Colonic mucosa (tissue), 4 donors: ENCODE data around the gene RAB11A. TPM values are rescaled to one million over a fixed set of nuclear protein-coding genes. Genes with fewer than 3 reads are reported as not detected.

Source experiments
- DNase-seq: peaks from one replicate; pipeline ENCODE4 v3.0.0-alpha.2; 2020
- H3K27ac ChIP-seq: fragments of 200-600 bp; one replicate; pipeline ENCODE4 v1.8.0; 2021
- H3K27me3 ChIP-seq: fragments of 200-600 bp; one replicate; pipeline ENCODE4 v1.8.0; 2021
- H3K36me3 ChIP-seq: fragments of 200-600 bp; one replicate; pipeline ENCODE4 v1.8.0; 2021
- H3K4me1 ChIP-seq: fragments of 200-600 bp; one replicate; pipeline ENCODE4 v1.8.0; 2021; ENCODE audit warnings: mild to moderate bottlenecking
- H3K4me3 ChIP-seq: fragments of 200-600 bp; one replicate; pipeline ENCODE4 v1.8.0; 2021
- H3K9ac ChIP-seq, 2 donors: one replicate each; pipeline ENCODE4 v1.7.0; 2013; ENCODE audit warnings: control low read depth in 2 of 2, low read depth in 2 of 2, low read length in 2 of 2
- H3K9me3 ChIP-seq: fragments of 200-600 bp; one replicate; pipeline ENCODE4 v1.8.0; 2021
- CTCF ChIP-seq: fragments of 200-600 bp; IDR thresholded peaks from one replicate; pipeline ENCODE4 v1.8.0; 2022; ENCODE audit warnings: antibody characterized with exemption, mild to moderate bottlenecking
- intact Hi-C: fragments of 100-400 bp; cut with DNase I; formaldehyde crosslinking; loops from one replicate; pipeline ENCODE4 v1.14.1; 2022
- total RNA-seq, 2 donors: library from RNA; stranded (reverse); fragmentation: NEBNext Ultra II Directional in 1 of 2; extraction: Animal tissue kit (Norgen Biotek cat#: 25700) in 1 of 2; gene quantifications; one replicate each; pipeline ENCODE4 v1.2.1, GENCODE V29; 2021
- donor health status: healthy.
- donor health status: DM: no; HTN: no; CAD: no.
- donor health status: DM: no; HTN: no; CAD: no.

The RAB11A gene
- total RNA-seq, 2 donors from 2014 or later, result 299 to 377 TPM

GRCh38 chr15:65884511-65884910 lies 15.2 kb downstream of the RAB11A start:
- TF ChIP-seq CTCF, result no peak
- H3K4me3 ChIP-seq, result no peak overlapping the region
- intact Hi-C loops, result no loop called here
- H3K9ac ChIP-seq, result no peak overlapping the region
- H3K4me1 ChIP-seq, result no peaks in the 10 kb centered on the region
- no peaks in the 10 kb centered on the region for H3K36me3 ChIP-seq
- H3K9me3 ChIP-seq, result no peaks in the 10 kb centered on the region
- no peak overlapping the region for H3K27ac ChIP-seq
- H3K27me3 ChIP-seq, result no peaks in the 10 kb centered on the region
- DNase-seq, result no peak

GRCh38 chr15:65885668-65886218 lies 16.5 kb downstream of the RAB11A start:
- H3K9me3 ChIP-seq, result no peaks in the 10 kb centered on the region
- H3K27ac ChIP-seq, result no peak overlapping the region
- DNase-seq, result no peak
- no peak for TF ChIP-seq CTCF
- no peaks in the 10 kb centered on the region for H3K27me3 ChIP-seq
- no peak overlapping the region for H3K4me3 ChIP-seq
- no peaks in the 10 kb centered on the region for H3K36me3 ChIP-seq
- intact Hi-C loops, result no loop called here
- H3K9ac ChIP-seq, result no peak overlapping the region
- no peaks in the 10 kb centered on the region for H3K4me1 ChIP-seq

- Histone ChIP-seq H3K27ac (no peak overlapping the region), H3K4me3 (no peak overlapping the region), H3K27me3 (no peaks in the 10 kb centered on the region), H3K36me3 (no peaks in the 10 kb centered on the region), H3K9ac (no peak overlapping the region), H3K4me1 (no peaks in the 10 kb centered on the region), H3K9me3 (no peaks in the 10 kb centered on the region)
- intact Hi-C loops, result no loop called here
- DNase-seq, result no peak
- no peak for TF ChIP-seq CTCF
Observed at GRCh38 chr15:65887565-65887964, 18.3 kb downstream of the RAB11A start.

- H3K4me1 ChIP-seq, result no peaks in the 10 kb centered on the region
- no peak overlapping the region for H3K27ac ChIP-seq
- no peaks in the 10 kb centered on the region for H3K36me3 ChIP-seq
- TF ChIP-seq CTCF, result no peak
- intact Hi-C loops, result no loop called here
- H3K9me3 ChIP-seq, result no peaks in the 10 kb centered on the region
- no peaks in the 10 kb centered on the region for H3K27me3 ChIP-seq
- H3K9ac ChIP-seq, result no peak overlapping the region
- no peak for DNase-seq
- H3K4me3 ChIP-seq, result no peak overlapping the region
Observed at GRCh38 chr15:65888981-65889380, 19.7 kb downstream of the RAB11A start.

GRCh38 chr15:65893060-65893459 lies 23.8 kb downstream of the RAB11A start:
- Histone ChIP-seq H3K9ac (no peak overlapping the region), H3K4me3 (no peak overlapping the region), H3K9me3 (no peaks in the 10 kb centered on the region), H3K27me3 (no peaks in the 10 kb centered on the region), H3K4me1 (no peaks in the 10 kb centered on the region), H3K27ac (no peak overlapping the region), H3K36me3 (no peaks in the 10 kb centered on the region)
- no peak for TF ChIP-seq CTCF
- DNase-seq, result no peak
- intact Hi-C loops, result no loop called here
